Activated CD4-positive, CD25-positive, alpha-beta regulatory T cell treated with anti-CD3 and anti-CD28 coated beads, Interleukin-2, amount 50 U/mL, for 24 hours (primary cell): ENCODE data around the gene RAB40C.

ENCODE experiments used
- ATAC-seq, 2 donors: fragments of 150-1000 bp; cut with Tn5 transposase; one replicate each; pipeline ENCODE4 v1.10.0; 2021; ENCODE audit warnings: mild to moderate bottlenecking in 1 of 2, moderate library complexity in 1 of 2

Gene RAB40C

GRCh38 chr16:617855-618254, 28.0 kb downstream of the RAB40C start:
- ATAC-seq = no peak

DNA sequence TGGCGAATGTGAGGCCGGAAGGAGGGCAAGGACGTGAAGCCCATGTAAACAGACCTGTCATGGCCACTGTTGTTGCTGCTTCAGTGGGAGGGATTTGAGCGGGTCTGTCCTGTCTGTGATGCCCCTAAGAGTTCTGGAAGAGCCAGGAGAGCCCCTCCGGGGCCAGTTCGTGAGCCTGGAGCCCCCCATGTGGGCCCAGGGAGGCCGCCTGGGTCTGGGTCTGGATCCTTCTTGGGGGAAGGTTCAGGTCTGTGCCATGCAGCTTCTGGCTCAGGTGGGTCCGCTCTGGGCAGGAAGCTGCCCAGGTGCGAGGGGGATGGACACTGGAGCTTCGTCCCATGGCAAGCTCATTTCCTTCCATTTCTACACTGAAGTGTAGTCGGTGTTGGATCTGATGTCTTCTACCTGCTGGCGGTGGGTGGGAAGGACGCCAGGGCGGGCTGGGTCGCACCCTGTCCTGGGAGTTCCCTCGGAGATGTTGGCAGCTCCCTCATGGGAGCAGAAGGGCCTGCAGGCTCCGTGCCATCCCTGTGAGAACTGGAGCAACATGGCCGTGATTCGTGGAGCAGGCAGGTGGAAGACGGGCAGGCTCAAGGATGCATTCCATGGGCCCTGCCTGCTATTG, 29.7 kb downstream of the RAB40C start:
- no peak for ATAC-seq

DNA sequence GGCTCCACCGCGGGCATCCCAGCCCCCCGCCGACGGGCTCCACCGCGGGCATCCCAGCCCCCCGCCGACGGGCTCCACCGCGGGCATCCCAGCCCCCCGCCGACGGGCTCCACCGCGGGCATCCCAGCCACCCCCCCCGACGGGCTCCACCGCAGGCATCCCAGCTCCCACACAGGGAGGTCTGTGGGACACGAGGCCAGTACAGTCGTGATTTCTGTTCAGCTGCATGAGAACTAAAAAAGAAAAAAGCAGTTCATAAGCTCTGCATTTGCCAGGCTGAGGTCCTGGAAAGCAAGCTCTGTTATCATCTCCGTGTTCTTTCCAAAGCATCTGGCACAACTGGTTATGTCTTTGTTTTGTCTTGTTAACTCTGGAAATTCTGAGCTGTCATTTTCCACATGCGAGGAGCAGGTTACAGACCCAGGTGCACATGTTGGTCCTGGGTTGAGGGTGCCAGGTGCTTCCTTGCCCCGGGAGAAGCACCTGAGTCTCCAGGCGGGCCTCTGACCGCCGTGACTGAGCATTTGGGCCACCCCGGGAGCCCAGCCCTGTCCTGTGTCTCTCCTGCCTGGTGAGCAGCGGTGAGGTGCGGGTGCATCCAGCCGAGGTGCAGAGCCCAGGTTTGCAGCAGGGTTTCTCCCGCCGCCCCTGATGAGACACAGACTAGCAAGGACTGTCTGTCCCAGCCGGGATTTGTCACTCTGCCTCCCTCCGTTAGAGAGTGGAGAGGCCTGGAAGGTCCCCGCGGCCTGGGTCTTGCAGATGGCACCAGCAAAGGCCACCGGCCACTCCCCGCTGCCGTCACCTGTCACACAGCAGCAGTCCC, 31.0 kb downstream of the RAB40C start:
- no peak for ATAC-seq

- ATAC-seq = no peak
Observed at GRCh38 chr16:621526-622105, 31.8 kb downstream of the RAB40C start.

DNA sequence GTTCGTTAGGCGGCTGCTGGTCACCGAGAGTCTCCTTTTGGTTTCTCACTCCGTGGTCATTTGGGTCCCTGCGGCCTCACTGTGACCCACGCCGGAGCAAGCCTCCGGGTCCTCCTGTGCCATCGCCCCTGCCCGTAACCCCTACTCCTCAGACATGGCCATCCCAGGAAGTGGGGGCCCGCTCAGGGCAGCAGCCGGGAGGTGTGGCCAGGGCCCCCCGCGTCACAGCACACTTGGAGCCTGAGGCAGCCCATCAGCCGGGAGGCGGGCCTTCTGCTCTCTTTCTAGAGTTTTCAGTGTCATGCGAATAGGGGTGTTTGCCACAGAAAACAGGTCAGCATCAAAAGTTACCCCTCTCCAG, 33.0 kb downstream of the RAB40C start:
- ATAC-seq = no peak

DNA sequence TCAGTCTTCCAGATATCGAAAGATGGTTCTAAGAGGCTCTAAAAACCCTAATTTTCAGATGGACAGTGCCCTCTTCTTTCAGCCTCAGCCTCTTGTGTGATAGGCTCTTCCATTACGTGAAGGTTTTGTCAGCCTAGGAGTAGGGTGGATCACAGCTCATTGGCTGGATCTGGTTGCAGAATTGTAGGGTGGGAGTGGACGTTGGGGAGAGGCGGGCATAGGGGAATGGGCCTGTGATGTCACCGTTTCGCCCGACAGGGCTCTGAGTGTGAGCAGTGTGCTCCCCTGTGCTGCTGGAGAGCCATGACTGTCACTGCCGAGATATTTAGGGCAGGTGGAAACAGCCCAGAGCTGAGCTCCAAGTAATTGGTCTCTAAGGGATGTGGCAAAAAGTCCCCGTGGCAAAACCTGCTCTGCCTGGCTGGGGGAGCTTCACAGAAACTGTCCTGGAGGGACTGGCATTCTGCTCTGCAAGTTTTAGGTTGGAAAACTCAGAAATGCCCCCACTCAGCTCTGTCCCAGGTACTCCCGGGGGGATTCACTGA, 34.7 kb downstream of the RAB40C start:
- ATAC-seq = no peak

DNA sequence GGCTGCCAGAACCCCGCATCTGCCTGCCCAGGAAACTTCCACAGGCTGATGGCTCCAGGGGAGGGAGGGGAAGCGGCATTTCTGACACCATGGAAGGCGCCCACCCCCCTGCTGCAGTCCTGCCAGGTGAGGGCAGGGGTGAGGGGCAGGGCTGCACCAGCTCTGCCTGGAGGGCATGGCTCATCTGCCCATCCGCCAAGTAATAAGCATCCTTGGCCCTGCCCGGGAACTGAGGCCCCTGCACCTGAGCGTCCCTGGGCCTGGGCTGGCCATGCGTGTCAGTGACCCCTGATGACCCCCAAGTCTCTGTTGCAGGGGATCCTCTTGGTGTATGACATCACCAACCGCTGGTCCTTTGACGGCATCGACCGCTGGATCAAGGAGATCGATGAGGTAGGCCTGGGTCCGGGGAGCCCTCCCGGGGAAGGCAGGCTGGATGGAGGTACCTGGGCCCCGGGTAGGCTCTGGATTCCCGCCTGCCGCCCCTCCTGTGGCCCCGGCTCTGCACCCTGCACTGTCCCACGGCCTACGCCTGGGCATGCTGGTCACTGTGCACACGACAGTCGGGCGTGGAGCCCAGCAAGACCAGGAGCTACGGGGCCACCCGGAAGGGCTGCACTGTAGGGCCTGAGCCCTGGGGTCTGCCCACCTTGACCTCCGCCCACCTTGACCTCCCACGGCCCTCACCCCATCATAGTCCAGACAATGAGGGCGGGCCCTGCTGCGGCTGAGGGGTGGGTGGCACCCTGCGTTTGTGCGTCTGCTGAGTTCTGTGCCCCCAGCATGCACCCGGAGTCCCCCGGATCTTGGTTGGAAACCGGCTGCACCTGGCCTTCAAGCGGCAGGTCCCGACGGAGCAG, 35.5 kb downstream of the RAB40C start:
- no peak for ATAC-seq

DNA sequence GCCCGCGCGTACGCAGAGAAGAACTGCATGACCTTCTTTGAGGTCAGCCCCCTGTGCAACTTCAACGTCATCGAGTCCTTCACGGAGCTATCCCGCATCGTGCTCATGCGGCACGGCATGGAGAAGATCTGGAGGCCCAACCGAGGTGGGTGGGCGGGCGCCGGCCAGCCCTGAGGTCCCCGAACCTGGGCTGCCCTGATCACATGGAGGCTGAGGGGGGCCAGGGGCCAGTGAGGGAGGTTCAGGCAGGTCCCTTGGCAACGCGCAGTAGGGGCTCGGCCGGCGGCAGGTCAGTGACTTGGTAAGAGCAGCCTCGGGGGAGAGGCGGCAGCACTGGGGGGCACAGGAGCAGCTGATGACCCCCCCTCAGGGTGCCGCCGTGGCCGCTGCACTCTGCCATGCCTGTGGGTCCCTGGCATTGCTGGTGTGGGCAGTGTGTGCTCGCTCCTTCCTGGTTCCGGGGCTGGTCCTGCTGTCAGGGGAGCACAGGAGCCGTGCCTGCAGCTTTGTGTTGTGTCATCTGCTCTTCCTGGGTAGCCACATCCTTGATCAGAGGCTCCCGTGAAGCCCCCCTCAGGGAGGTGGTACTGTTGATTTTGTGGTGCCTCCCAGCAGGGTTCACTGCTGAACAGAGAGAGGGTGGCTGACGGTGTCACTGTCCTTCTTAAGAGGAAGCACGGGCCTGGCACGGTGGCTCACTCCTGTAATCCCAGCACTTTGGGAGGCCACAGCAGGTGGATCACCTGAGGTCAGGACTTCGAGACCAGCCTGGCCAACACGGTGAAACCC, 36.3 kb downstream of the RAB40C start:
- ATAC-seq = no peak

- no peak for ATAC-seq
Observed at GRCh38 chr16:626787-627453, 37.1 kb downstream of the RAB40C start.

DNA sequence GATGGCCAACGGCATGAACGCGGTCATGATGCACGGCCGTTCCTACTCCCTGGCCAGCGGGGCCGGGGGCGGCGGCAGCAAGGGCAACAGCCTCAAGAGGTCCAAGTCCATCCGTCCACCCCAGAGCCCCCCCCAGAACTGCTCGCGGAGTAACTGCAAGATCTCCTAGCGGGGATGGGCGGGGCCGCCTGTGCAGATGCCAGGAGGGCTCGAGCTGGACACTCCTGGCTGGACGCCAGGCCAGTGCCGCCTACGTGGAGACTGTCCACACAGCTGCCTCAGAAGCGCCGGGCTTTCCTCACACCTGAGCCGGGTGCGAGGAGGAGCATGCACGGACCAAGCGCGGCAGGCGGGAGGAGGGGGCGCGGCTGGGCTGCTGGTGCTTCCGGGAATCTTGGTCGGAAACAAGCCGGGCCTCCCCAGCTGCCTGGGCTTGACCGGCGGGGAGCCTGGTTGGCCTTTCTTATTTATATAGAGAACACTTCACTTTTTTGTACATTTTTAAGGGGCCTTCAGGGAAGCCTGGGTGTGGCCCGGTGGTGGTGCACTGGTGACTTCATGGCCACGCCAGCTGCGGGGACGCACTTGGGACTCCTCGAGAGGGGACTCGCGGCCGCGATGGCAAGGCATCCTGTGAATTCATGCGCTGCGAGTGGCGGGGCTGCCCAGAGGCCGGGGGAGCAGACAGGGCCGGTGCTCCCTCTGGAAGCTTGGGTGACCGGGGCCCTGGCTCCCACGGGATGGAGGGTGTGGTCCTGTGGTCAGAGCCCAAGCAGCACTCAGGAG, 37.8 kb downstream of the RAB40C start:
- ATAC-seq = no peak

DNA sequence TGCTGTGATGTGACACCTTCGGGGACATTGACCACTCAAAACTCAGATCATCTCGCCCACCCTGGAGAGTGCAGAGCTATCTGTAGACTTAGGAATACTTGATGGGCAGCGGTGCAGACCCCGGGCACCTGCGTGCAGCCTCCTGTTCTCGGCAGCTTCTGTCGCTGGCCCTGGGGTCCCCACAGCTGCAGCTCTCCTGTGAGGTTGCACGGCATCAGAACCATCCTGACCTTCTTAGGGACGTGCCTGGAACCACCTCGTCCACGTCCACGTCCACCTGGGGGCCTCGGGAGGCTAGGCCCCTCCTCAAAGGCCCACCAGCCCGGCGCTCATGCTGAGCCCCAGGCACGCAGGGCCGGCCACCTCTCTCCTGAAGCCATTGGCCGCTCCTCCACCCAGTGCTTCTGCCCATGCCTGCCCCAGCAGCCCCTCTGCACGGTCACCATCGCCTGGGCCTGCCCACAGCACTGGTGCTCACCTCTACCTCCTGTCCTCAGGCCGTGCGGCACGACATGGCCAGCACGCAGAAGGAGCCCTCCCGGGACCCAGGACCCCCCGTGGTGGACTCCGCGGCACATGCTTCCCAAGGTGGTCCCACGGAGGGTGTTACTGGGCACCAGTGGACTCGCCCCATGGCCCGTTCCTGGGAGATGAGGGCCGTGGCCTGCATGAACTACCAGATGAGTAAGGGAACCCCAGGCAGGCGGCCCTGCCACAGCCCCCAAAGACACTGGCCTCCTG, 38.6 kb downstream of the RAB40C start:
- ATAC-seq = no peak

DNA sequence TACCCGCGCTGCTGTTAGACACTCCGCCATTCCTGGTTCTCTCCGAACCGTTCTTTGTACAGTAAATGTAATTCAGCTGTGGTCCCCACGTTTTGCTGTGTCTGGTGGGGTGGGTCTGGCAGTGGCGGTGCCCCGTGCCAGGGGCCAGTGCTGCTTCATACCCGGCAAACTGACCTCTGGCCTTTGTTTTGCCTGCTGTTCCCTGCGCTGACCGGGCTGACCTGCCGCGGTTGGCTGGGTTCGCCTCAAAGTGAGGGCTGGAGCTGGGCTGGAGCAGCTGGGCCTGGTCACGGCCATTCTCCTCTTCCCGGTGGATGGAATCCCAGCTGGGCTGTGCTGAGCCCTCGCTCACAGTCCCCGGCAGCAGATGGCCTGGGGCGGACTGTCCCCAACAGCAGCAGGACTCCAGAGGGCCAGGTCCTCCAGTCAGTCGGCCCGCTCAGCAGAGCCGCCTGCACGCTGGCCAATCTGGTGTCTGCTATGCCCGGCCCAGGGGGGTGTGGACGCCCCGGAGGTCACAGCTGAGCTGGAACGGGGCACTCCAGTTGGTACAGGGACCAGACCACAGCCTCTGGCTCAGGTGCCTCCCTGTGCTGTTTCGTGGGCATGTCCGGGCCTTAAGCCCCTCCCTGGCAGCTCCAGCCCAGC, 39.4 kb downstream of the RAB40C start:
- no peak for ATAC-seq

GRCh38 chr16:629833-630248, 40.0 kb downstream of the RAB40C start:
- no peak for ATAC-seq

DNA sequence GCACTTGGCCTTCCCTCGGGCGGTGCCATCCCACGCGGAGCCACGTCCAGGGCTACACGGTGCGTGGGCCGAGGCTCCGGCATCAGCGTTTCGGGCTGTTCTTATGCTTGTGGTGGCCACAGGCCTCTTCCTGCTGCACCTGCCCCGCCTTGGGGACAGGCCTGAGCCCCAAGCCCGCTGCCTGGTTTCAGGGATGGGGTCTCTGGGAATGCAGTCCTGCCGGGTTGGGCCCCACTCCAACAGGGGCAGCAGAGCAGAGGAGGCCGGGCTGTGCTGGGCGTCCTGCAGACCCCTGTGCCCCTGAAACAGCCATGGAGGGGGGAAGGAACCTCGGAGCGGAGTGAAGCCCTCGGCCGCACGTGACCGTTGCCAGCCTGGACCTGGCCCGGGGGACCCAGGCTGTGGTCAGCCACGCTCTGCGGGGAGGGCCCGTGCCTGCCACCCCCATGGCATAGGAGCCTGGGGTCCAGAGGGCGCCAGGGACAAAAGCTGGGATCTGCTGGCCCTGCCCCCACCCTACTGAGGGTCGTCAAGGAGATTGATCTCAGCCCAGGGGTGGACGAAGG, 40.5 kb downstream of the RAB40C start:
- ATAC-seq = no peak

- no peak for ATAC-seq
Observed at GRCh38 chr16:630815-631405, 41.0 kb downstream of the RAB40C start, which contains the start of gene WFIKKN1. TSS of gene WFIKKN1 (plus strand) at chr16:630985. CDS start at chr16:631254, 269 bp downstream.

GRCh38 chr16:631808-632358, 42.0 kb downstream of the RAB40C start:
- ATAC-seq = no peak

- ATAC-seq = no peak
Observed at GRCh38 chr16:632486-633335, 42.8 kb downstream of the RAB40C start.
